SU-DHL-6 (cell line): Measurements from ENCODE around the gene CD8A.

Experiments used
- EZH2phosphoT487 ChIP-seq: fragments of 200-600 bp; sonication (generic), shearing (Covaris generic); conservative IDR thresholded peaks from 2 replicates; pipeline ENCODE4 v1.6.1; 2018; ENCODE audit warnings: mild to moderate bottlenecking, antibody characterized with exemption, low read length, moderate library complexity, mixed read lengths
- TF ChIP-seq, protein P1 (sequence below): fragments of 200-600 bp; sonication (generic); IDR thresholded peaks from one replicate; pipeline ENCODE4 v1.5.1; 2017; ENCODE audit warnings: antibody characterized with exemption, mild to moderate bottlenecking, low read length, moderate library complexity; ENCODE audit not compliant: insufficient read depth, poor library complexity, severe bottlenecking

DNA sequence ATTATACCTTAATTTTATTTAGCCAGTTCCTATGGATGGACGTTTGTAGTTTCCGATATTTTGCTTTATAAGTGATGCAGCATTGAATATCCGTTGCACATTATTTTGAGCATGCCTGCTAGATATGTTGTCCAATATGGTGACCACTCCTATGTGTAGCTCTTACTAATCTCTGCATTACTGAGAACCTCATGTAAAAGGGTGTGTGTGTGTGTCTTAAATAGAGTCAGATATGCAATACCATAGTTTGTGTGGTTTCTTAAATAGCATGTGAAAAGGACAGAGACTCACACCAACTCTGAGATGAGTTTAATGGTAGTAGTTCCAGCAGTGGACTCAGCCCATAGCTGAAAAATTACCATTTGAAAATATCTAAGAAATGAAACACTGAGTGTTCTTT, 32.3 kb downstream of the CD8A start:
- TF ChIP-seq, protein P1, sequence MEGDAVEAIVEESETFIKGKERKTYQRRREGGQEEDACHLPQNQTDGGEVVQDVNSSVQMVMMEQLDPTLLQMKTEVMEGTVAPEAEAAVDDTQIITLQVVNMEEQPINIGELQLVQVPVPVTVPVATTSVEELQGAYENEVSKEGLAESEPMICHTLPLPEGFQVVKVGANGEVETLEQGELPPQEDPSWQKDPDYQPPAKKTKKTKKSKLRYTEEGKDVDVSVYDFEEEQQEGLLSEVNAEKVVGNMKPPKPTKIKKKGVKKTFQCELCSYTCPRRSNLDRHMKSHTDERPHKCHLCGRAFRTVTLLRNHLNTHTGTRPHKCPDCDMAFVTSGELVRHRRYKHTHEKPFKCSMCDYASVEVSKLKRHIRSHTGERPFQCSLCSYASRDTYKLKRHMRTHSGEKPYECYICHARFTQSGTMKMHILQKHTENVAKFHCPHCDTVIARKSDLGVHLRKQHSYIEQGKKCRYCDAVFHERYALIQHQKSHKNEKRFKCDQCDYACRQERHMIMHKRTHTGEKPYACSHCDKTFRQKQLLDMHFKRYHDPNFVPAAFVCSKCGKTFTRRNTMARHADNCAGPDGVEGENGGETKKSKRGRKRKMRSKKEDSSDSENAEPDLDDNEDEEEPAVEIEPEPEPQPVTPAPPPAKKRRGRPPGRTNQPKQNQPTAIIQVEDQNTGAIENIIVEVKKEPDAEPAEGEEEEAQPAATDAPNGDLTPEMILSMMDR: no peak
- no peak for TF ChIP-seq EZH2phosphoT487
